ENCODE measurements around the gene ARHGAP24.

DNA sequence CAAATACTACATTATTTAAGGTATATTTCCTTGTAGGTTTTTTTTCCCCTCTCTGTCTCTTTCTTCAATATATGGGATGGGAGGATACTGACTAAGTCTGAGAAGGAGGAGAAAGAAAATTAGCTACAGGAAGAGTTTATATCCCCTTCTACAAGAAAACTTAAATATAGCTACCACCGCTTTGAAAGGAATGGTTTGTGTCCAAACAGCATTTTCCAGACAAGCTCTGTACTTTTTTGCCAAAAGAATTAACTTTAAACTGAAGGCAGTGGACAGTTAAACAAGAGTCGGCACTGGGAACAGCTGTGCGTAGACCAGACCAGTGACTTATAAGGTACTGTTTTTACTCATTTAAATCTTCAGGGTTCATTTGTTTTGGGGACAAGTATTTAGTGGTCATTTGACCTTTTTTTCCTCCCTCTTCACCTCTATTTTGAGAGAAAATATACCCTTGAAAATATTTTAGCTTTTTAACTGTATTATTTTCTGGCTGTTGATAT is 303.7 kb downstream of the ARHGAP24 start:
- TF ChIP-seq POLR2A (IDR thresholded peaks at IDR 0.05) (no peak), POLR2AphosphoS5 (IDR thresholded peaks at IDR 0.05) (no peak), EP300 (IDR thresholded peaks at IDR 0.05) (no peak)
- TF ChIP-seq, protein P1, sequence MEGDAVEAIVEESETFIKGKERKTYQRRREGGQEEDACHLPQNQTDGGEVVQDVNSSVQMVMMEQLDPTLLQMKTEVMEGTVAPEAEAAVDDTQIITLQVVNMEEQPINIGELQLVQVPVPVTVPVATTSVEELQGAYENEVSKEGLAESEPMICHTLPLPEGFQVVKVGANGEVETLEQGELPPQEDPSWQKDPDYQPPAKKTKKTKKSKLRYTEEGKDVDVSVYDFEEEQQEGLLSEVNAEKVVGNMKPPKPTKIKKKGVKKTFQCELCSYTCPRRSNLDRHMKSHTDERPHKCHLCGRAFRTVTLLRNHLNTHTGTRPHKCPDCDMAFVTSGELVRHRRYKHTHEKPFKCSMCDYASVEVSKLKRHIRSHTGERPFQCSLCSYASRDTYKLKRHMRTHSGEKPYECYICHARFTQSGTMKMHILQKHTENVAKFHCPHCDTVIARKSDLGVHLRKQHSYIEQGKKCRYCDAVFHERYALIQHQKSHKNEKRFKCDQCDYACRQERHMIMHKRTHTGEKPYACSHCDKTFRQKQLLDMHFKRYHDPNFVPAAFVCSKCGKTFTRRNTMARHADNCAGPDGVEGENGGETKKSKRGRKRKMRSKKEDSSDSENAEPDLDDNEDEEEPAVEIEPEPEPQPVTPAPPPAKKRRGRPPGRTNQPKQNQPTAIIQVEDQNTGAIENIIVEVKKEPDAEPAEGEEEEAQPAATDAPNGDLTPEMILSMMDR (IDR thresholded peaks at IDR 0.05) = no peak
